Measurements from ENCODE around the gene TDRD7. TPM values are rescaled to one million over a fixed set of nuclear protein-coding genes. Genes with fewer than 3 reads are reported as not detected.
A peak's percentile ranks its signal among the peaks of the same experiment; 100 is the strongest.

TDRD7 gene
- total and polyA plus RNA-seq, 9 of the 15 experiments (the other 6 are each of a cell fraction or from before 2014, with no cell fraction given) = 2.2 to 7.7 (median 5.2) TPM

DNA sequence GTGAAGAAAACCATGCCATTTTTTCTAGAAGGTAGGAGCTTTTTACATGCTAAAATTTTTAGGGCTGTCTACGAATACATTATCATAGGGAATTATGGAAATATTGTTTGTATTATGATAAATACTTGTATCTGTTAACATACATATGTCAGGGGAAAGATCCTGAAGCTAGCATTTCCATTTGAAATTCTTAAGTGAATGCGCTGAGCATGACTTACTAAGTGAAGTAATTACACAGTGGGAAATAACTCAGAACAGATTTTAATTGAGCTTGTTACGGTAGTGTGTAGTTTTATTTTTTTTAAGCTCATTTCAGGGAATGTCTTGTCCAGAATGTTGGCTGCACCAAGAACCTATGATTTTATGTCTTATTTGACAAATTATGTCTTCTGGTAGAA, 19.1 kb downstream of the TDRD7 start (continued):
- TF ChIP-seq, protein P1, sequence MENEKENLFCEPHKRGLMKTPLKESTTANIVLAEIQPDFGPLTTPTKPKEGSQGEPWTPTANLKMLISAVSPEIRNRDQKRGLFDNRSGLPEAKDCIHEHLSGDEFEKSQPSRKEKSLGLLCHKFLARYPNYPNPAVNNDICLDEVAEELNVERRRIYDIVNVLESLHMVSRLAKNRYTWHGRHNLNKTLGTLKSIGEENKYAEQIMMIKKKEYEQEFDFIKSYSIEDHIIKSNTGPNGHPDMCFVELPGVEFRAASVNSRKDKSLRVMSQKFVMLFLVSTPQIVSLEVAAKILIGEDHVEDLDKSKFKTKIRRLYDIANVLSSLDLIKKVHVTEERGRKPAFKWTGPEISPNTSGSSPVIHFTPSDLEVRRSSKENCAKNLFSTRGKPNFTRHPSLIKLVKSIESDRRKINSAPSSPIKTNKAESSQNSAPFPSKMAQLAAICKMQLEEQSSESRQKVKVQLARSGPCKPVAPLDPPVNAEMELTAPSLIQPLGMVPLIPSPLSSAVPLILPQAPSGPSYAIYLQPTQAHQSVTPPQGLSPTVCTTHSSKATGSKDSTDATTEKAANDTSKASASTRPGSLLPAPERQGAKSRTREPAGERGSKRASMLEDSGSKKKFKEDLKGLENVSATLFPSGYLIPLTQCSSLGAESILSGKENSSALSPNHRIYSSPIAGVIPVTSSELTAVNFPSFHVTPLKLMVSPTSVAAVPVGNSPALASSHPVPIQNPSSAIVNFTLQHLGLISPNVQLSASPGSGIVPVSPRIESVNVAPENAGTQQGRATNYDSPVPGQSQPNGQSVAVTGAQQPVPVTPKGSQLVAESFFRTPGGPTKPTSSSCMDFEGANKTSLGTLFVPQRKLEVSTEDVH (IDR thresholded peaks at IDR 0.05; ENCODE audit: low read depth, partially characterized antibody) = no peak

DNA sequence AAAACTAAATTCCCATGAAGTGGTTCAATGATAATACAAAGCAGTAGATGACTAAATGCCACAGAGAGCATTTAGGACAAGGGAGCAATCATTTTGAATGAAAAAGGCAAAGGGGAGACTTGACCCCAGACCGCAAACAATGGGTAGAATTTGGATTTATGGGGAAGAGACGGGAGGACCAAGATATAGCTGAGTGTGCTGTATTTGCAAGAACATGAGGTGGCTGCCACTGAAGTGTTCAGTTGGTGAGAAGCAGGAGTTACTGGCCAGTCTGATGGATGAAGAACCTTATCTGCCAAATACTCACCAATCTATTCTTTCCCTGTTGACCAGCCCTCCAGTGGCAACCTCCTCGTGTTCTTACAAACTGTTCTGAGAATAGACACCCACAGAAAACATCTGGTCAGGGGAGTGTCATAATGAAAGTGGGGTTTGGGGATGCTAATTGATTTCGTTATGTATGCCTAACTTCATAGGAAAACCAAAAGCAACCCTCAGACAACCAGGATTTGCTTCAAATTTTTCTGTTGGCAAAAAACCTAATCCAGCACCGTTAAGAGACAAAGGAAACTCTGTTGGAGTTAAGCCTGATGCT, 19.8 kb downstream of the TDRD7 start:
- H3K4me2 ChIP-seq (ENCODE audit: insufficient read depth, low read length) = no peak overlapping the region
- no peaks in the 10 kb centered on the region; a peak in 1 of 5 replicates for H3K27me3 ChIP-seq (ENCODE audit: control insufficient read depth in 2 of 2, insufficient read depth in 2 of 2, low read length in 2 of 2)
- H4K20me1 ChIP-seq (replicated peaks; ENCODE audit: control insufficient read depth, insufficient read depth, low read length) = no peaks in the 10 kb centered on the region
- ChIA-PET CTCF (ENCODE audit: low intra/inter-chr PET ratio) (no interaction called here), POLR2A (interaction anchor here (1.2 kb wide), 1 partner anchor 9 kb away, joined by 3 read pairs; no protein-coding TSS in a partner anchor)
- in situ Hi-C loops (cut with MboI) = no loop called here
- H3K36me3 ChIP-seq (ENCODE audit: control insufficient read depth, insufficient read depth, low read length) = peaks cover 4% of the 10 kb centered on the region; the same call in 2 of the 3 replicates
- DNase-seq (ENCODE audit: extremely low read depth in 1 of 4, low spot score in 3 of 4) (no peak), FAIRE-seq (no peak), ATAC-seq (no peak)
- WGBS (ENCODE audit: insufficient coverage, low coverage, missing lambda C conversion rate) = 45% methylated on average over 5 of the region's 5 CpGs
- H3K4me1 ChIP-seq (replicated peaks in 1 of 2; ENCODE audit: control insufficient read depth in 2 of 2, insufficient read depth in 2 of 2, low read length in 2 of 2) = no peaks in the 10 kb centered on the region
- H3K79me2 ChIP-seq (ENCODE audit: control insufficient read depth, insufficient read depth, low read length) = no peaks in the 10 kb centered on the region
- no peak overlapping the region for H3K9ac ChIP-seq (ENCODE audit: insufficient read depth in 1 of 2, low read depth in 2 of 2, low read length in 2 of 2)
- no peaks in the 10 kb centered on the region for H3K9me3 ChIP-seq (replicated peaks; ENCODE audit: control insufficient read depth, insufficient read depth, low read depth, low read length)
- no peak overlapping the region for H3K27ac ChIP-seq (ENCODE audit: extremely low read depth, low read depth, low read length)
- intact Hi-C loops (cut with micrococcal nuclease) = no loop called here
- BruUV-seq (replicated peaks) = no TSS peak
- no peak overlapping the region for H3K4me3 ChIP-seq
- H2AFZ ChIP-seq (ENCODE audit: low read depth, low read length) = no peak overlapping the region
- H3K9me1 ChIP-seq (ENCODE audit: control insufficient read depth, insufficient read depth, low read length) = no peaks in the 10 kb centered on the region
- TF ChIP-seq, protein P2, sequence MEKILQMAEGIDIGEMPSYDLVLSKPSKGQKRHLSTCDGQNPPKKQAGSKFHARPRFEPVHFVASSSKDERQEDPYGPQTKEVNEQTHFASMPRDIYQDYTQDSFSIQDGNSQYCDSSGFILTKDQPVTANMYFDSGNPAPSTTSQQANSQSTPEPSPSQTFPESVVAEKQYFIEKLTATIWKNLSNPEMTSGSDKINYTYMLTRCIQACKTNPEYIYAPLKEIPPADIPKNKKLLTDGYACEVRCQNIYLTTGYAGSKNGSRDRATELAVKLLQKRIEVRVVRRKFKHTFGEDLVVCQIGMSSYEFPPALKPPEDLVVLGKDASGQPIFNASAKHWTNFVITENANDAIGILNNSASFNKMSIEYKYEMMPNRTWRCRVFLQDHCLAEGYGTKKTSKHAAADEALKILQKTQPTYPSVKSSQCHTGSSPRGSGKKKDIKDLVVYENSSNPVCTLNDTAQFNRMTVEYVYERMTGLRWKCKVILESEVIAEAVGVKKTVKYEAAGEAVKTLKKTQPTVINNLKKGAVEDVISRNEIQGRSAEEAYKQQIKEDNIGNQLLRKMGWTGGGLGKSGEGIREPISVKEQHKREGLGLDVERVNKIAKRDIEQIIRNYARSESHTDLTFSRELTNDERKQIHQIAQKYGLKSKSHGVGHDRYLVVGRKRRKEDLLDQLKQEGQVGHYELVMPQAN (IDR thresholded peaks at IDR 0.05; ENCODE audit: borderline replicate concordance) = no peak
- TF ChIP-seq RBM15 (IDR thresholded peaks at IDR 0.05; ENCODE audit: insufficient read depth, low read length) (no peak), ZNF253 (CRISPR knock-in tag; conservative IDR thresholded peaks at IDR 0.05) (no peak), POU5F1 (IDR thresholded peaks at IDR 0.05; ENCODE audit: borderline replicate concordance, low read depth, low read length, partially characterized antibody) (no peak), ZNF316 (IDR thresholded peaks at IDR 0.05) (peak; percentile 58), C11orf30 (IDR thresholded peaks at IDR 0.05; ENCODE audit: low read depth) (peak; percentile 27; the same call in 1 of the 2 replicates)
- TF ChIP-seq, protein P3, sequence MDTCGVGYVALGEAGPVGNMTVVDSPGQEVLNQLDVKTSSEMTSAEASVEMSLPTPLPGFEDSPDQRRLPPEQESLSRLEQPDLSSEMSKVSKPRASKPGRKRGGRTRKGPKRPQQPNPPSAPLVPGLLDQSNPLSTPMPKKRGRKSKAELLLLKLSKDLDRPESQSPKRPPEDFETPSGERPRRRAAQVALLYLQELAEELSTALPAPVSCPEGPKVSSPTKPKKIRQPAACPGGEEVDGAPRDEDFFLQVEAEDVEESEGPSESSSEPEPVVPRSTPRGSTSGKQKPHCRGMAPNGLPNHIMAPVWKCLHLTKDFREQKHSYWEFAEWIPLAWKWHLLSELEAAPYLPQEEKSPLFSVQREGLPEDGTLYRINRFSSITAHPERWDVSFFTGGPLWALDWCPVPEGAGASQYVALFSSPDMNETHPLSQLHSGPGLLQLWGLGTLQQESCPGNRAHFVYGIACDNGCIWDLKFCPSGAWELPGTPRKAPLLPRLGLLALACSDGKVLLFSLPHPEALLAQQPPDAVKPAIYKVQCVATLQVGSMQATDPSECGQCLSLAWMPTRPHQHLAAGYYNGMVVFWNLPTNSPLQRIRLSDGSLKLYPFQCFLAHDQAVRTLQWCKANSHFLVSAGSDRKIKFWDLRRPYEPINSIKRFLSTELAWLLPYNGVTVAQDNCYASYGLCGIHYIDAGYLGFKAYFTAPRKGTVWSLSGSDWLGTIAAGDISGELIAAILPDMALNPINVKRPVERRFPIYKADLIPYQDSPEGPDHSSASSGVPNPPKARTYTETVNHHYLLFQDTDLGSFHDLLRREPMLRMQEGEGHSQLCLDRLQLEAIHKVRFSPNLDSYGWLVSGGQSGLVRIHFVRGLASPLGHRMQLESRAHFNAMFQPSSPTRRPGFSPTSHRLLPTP (IDR thresholded peaks at IDR 0.05; ENCODE audit: borderline replicate concordance, extremely low read depth, insufficient read length) = no peak
- TF ChIP-seq, protein P4, sequence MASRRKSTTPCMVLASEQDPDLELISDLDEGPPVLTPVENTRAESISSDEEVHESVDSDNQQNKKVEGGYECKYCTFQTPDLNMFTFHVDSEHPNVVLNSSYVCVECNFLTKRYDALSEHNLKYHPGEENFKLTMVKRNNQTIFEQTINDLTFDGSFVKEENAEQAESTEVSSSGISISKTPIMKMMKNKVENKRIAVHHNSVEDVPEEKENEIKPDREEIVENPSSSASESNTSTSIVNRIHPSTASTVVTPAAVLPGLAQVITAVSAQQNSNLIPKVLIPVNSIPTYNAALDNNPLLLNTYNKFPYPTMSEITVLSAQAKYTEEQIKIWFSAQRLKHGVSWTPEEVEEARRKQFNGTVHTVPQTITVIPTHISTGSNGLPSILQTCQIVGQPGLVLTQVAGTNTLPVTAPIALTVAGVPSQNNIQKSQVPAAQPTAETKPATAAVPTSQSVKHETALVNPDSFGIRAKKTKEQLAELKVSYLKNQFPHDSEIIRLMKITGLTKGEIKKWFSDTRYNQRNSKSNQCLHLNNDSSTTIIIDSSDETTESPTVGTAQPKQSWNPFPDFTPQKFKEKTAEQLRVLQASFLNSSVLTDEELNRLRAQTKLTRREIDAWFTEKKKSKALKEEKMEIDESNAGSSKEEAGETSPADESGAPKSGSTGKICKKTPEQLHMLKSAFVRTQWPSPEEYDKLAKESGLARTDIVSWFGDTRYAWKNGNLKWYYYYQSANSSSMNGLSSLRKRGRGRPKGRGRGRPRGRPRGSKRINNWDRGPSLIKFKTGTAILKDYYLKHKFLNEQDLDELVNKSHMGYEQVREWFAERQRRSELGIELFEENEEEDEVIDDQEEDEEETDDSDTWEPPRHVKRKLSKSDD (conservative IDR thresholded peaks at IDR 0.05; ENCODE audit: low read length) = no peak

Data from K562 (cell line).